HL-60/S4 treated with phorbol 12-myristate 13-acetate at 8.2 ng/mL for 4 days and 3 days (cell line): Measurements from ENCODE around the gene PSMB5.

Experiments used
- in situ Hi-C: fragments of 300-500 bp; cut with MboI; formaldehyde crosslinking; loops from 2 replicates; pipeline ENCODE4 v1.15.0; 2022; ENCODE audit warnings: low sequenced_read_pairs

Gene PSMB5

GRCh38 chr14:23060536-23061260 is 26.0 kb upstream of the PSMB5 start:
- in situ Hi-C loops = no loop called here

GRCh38 chr14:23058654-23059504 is 24.2 kb upstream of the PSMB5 start:
- in situ Hi-C loops = loop anchor here (10.0 kb wide), 1 partner anchor 64 kb away; no protein-coding TSS in a partner anchor

- in situ Hi-C loops = loop anchor here (10.0 kb wide), 1 partner anchor 63 kb away; no protein-coding TSS in a partner anchor
These were observed 23.3 kb upstream of the PSMB5 start for GRCh38 chr14:23057757-23058653.

- in situ Hi-C loops = loop anchor here (10.0 kb wide), 1 partner anchor 62 kb away; no protein-coding TSS in a partner anchor
These were observed 22.5 kb upstream of the PSMB5 start, which contains the start of gene CDH24 for GRCh38 chr14:23056956-23057756. Gene CDH24 (minus strand): TSS chr14:23057520. CDS start chr14:23055733, 1,787 bp downstream.

GRCh38 chr14:23056145-23056955 is 21.6 kb upstream of the PSMB5 start:
- in situ Hi-C loops = loop anchor here (10.0 kb wide), 1 partner anchor 62 kb away; no protein-coding TSS in a partner anchor

GRCh38 chr14:23055621-23056144 is 21.0 kb upstream of the PSMB5 start:
- in situ Hi-C loops = loop anchor here (10.0 kb wide), 1 partner anchor 61 kb away; no protein-coding TSS in a partner anchor

DNA sequence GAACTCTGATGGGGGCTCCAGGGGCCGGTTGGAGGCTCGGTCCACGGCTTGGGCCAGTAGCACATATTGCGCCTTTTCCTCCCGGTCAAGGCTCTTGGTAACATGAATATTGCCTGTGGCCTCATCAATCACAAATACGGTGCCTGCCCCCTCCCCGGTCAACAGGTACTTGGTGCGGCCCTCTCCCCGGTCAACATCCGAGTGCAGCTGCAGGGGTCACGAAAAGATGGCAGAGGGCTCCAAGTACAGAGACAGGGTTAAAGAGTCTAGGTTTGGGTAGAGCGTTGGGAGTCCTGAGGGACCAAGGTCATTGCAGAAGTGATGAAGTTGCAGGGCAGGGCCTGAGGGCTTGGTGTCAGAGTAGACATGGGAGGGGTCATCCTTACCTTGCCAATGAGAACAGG is 20.4 kb upstream of the PSMB5 start:
- in situ Hi-C loops = loop anchor here (10.0 kb wide), 1 partner anchor 60 kb away; no protein-coding TSS in a partner anchor

DNA sequence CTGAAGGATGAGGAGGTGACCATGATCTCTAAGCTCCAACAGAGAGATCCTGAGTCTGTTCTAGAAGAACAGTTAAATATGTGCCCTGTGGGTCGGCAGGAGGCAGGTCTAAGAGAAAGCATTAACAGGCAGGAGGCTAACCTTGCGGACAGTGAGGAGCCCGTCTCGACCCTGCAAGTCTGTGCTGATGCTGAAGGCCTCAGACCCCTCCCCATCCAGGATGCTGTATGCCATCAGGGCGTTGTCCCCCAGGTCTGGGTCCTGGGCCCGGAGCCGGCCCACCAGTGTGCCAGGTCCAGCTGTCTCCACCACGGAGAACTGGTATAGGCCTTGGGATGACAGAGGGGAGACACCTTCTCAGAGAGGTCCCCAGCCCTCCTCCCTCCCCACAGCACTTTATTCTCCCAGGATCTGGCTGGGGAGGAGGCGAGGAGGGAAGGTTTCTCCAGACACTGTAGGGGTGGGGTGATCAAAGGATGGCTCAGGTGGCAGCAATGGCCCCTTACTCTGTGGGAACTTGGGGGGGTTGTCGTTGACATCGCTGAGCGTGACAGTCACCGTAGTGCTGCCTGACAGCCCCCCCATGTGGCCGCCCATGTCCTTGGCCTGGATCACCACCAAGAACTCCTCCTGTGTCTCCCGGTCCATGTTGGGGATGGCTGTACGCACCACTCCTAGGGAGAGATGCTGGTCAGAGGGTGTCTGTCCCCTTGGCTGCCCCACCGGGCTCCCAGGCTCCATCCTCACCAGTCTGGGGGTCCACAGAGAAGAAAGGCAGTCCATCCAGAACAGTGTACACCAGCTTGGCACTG is 19.5 kb upstream of the PSMB5 start:
- in situ Hi-C loops = loop anchor here (10.0 kb wide), 1 partner anchor 59 kb away; no protein-coding TSS in a partner anchor

DNA sequence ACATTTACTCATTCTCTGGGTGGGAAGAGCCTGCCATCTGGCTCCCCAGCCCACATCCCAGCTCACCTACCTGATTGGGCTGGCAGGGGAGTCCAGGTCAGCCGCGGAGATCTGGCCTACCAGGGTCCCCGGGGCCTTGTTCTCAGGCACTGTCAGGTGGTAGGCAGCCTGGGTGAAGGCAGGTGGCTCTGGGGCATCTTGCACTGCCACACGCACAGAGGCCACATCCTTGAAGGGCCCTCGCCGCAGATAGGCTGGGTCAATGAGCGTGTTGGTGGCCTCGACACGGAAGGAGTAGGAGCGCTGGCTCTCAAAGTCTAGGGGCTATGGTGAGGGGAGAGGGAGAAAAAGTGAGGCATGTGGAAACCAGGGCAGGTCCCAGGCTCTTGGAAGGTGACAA is 18.7 kb upstream of the PSMB5 start:
- in situ Hi-C loops = loop anchor here (10.0 kb wide), 1 partner anchor 59 kb away; no protein-coding TSS in a partner anchor

DNA sequence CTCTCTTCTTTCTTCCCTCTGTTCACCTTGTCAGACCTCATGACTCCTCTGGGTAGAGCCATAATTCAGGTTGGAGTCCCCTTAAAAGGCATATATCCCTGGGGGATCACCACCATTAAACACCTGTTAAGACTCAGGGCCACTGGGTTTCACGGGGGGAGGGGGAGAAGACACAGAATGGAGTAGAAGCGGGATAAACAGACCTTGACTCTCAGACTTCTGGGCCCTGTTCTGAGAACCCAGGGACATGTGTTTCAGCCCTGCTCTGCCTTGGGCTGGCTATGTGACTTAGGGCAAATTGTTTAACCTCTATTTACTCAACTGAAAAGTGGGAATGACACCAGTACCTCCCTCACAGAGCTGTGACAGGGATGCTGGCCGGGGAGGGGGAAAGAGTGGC is 18.0 kb upstream of the PSMB5 start:
- in situ Hi-C loops = loop anchor here (10.0 kb wide), 1 partner anchor 58 kb away; no protein-coding TSS in a partner anchor

DNA sequence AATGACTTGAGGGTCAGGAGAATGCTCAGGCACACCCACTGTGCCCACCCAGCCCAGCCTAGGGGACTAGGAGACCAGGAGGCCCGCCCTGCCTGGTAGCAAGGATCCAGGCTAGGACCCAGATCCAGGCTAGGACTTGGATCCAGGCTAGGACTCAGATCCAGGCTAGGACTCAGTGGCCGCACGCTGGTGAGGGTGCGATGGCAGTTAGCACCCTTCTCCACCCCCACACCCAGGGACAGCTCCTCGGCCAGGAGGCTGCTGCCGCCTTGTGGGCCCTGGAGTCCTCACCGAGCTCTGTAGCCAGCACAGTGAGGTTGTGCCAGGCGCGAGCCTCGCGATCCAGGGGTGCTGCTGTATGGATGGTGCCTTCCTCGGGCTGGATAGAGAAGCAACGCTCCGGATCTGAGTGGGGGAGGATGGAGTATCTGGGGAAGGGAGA is 17.5 kb upstream of the PSMB5 start:
- in situ Hi-C loops = loop anchor here (10.0 kb wide), 1 partner anchor 57 kb away; no protein-coding TSS in a partner anchor

- in situ Hi-C loops = loop anchor here (10.0 kb wide), 1 partner anchor 57 kb away; no protein-coding TSS in a partner anchor
These were observed 16.7 kb upstream of the PSMB5 start for GRCh38 chr14:23051141-23052057.

DNA sequence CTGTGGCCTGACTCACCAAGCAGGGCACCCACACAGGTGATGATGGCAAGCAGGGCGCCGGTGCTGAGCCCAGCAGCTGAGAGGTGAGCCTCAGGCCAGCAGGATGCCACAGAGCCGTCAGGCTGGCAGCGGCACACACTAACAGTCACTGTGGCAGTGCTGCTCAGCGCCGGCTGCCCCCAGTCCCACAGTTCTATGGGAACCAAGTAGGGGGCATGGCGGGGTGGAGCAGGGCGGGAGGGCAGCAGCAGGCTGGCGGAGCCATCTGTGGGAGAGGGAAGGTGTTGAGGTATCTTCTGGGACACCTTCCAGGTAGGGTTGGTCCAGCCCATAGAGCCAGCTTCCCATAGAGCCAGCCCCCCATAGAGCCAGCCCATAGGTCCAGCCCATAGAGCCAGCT is 14.3 kb upstream of the PSMB5 start:
- in situ Hi-C loops = no loop called here

- in situ Hi-C loops = no loop called here
These were observed 13.3 kb upstream of the PSMB5 start for GRCh38 chr14:23047751-23048693.

DNA sequence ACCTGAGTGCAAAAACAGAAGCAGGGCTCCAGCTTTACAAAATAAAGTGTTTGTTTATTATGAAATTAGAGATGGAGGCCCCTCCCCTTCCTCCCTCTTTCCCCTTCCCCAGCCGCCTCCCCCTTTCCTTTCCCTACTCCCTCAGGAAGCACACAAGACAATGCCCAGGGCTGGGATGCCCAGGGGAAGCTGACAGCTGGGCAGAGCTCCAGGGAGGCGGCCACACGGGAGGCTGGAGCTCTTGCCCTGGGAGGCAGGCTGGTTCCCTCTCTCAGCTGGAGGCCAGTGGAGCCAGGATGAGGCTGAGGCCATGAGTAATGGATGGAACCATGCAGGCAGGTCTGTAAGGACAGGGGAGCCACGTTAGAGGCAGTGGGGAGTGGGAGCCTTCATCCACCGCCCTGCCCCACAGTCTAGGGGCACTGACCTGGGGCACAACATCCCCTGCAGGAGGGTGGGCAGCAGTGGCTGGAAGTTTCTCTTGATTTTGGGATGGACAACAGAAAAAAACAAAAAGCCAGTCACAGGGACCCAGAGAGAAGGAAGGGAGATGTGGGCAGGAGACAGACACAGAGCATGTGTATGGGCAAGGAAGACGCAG is 12.4 kb upstream of the PSMB5 start:
- in situ Hi-C loops = no loop called here
